Adrenal gland (tissue), 12 donors: ENCODE measurements around the gene CSK. TPM values are rescaled to one million over a fixed set of nuclear protein-coding genes. Genes with fewer than 3 reads are reported as not detected.

Experiments used
- DNase-seq, 7 donors: peaks; one replicate each; pipeline ENCODE4 v3.0.0-alpha.2; 2019 to 2020
- H3K27ac ChIP-seq, 5 donors: fragments of 200-600 bp; sonication (generic) in 4 of 5; 1 replicate in 3 of 5; 2 replicates in 2 of 5; pipeline versions ENCODE4 v1.5.1 to v1.8.0; 2016 to 2020; ENCODE audit warnings: mild to moderate bottlenecking in 1 of 5
- H3K27me3 ChIP-seq: fragments of 200-600 bp; 2 replicates; pipeline ENCODE4 v1.8.0; 2021
- H3K36me3 ChIP-seq, 2 donors: fragments of 200-600 bp; replicated peaks in 1 of 2; 1 replicate in 1 of 2; 2 replicates in 1 of 2; pipeline versions ENCODE4 v1.5.1 to v1.8.0; 2018 to 2022
- H3K4me1 ChIP-seq, 2 donors: fragments of 200-600 bp; replicated peaks in 1 of 2; 1 replicate in 1 of 2; 2 replicates in 1 of 2; pipeline versions ENCODE4 v1.5.1 to v1.8.0; 2018 to 2021
- H3K4me3 ChIP-seq, 4 donors: fragments of 200-600 bp; sonication (generic) in 3 of 4; one replicate each; pipeline ENCODE4 v1.5.1; 2016 to 2018
- H3K9me3 ChIP-seq, 3 donors: fragments of 200-600 bp; sonication (generic) in 1 of 3; replicated peaks in 1 of 3; 1 replicate in 2 of 3; 2 replicates in 1 of 3; pipeline versions ENCODE4 v1.5.1 to v1.8.0; 2016 to 2021
- CTCF ChIP-seq, 6 experiments: fragments of 450-650 bp in 4 of 6; fragments of 200-600 bp in 2 of 6; sonication (generic) in 1 of 6; IDR thresholded peaks; 1 replicate in 5 of 6; 2 replicates in 1 of 6; pipeline versions ENCODE4 v1.5.1 to v1.8.0; 2016 to 2021; ENCODE audit warnings: antibody characterized with exemption in 6 of 6, mild to moderate bottlenecking in 2 of 6, moderate library complexity in 1 of 6
- POLR2A ChIP-seq, 2 donors: fragments of 450-650 bp; IDR thresholded peaks; one replicate each; pipeline ENCODE4 v1.6.1; 2017; ENCODE audit warnings: antibody characterized with exemption in 2 of 2, mild to moderate bottlenecking in 2 of 2, moderate library complexity in 1 of 2
- WGBS, 4 donors: extraction: QIAGEN DNeasy Blood & Tissue Kit in 2 of 4; methylation state at CpG; one replicate each; pipeline versions ENCODE4 v1.1.5 to v1.1.7; 2013 to 2017; 5-methylcytosine and 5-hydroxymethylcytosine counted together
- intact Hi-C, 2 donors: fragments of 100-400 bp; cut with DNase I; formaldehyde crosslinking; loops; one replicate each; pipeline versions ENCODE4 v1.14.1 to v1.15.0; 2022 to 2023
- polyA plus RNA-seq, 3 donors: library from polyadenylated mRNA; stranded (reverse); fragments of 200-250 nt in 2 of 3; fragments of 350-450 nt in 1 of 3; fragmentation: Illumina TruSeq in 1 of 3; extraction: RNeasy Lipid Tissue Mini Kit (QIAGEN cat#74804) in 1 of 3; gene quantifications; one replicate each; pipeline ENCODE4 v1.2.3, GENCODE V29; 2013 to 2014
- total RNA-seq, 9 donors: library from RNA; depleted of rRNA in 4 of 9; stranded (reverse); fragments of >200 nt in 4 of 9; fragments of 120-200 nt in 1 of 9; fragmentation: NEBNext Ultra II Directional in 1 of 9; extraction: Animal tissue kit (Norgen Biotek cat#: 25700) in 1 of 9; gene quantifications; one replicate each; pipeline versions ENCODE4 v1.1.0 to v1.2.4, GENCODE V29; 2013 to 2023
- donor health status: healthy with polysubstance abuse.
- donor health status: Bipolar disorder and iron deficiency.
- donor health status: DM: yes; HTN: yes; CAD: no.
- donor health status: DM: no; HTN: no; CAD: no.
- donor health status: DM: no; HTN: no; CAD: no.
- donor health status: DM: yes; HTN: yes; CAD: no.

CSK gene
- total and polyA plus RNA-seq, 12 donors, result 10.9 to 59.4 (median 27.6) TPM

- 86 to 89% (median 87%) methylated on average over 9 to 16 of the region's 16 CpGs for WGBS, 4 donors
- TF ChIP-seq CTCF (IDR thresholded peaks at IDR 0.05) (no peak), POLR2A (IDR thresholded peaks at IDR 0.05) (no peak)
- Histone ChIP-seq H3K27ac (no peak overlapping the region), H3K4me1 (no peaks in the 10 kb centered on the region), H3K4me3 (no peak overlapping the region), H3K36me3 (peaks cover 0 to 42% of the 10 kb centered on the region in 2 donors), H3K27me3 (no peaks in the 10 kb centered on the region), H3K9me3 (no peaks in the 10 kb centered on the region)
- no peak for DNase-seq
- intact Hi-C loops, result no loop called here
These were observed 17.5 kb downstream of the CSK start for GRCh38 chr15:74799255-74799855.

- Histone ChIP-seq H3K27ac (no peak overlapping the region), H3K9me3 (no peaks in the 10 kb centered on the region), H3K36me3 (peaks cover 0 to 42% of the 10 kb centered on the region in 2 donors), H3K4me1 (no peaks in the 10 kb centered on the region), H3K27me3 (no peaks in the 10 kb centered on the region), H3K4me3 (no peak overlapping the region)
- DNase-seq, result peak; percentile 69 to 88 (median 79)
- intact Hi-C loops, result no loop called here
- TF ChIP-seq POLR2A (IDR thresholded peaks at IDR 0.05) (no peak), CTCF (IDR thresholded peaks at IDR 0.05) (peak; percentile 92 to 96 (median 94))
- WGBS, 4 donors, result 29 to 73% (median 49%) methylated on average over 3 to 18 of the region's 18 CpGs
These were observed 18.1 kb downstream of the CSK start for GRCh38 chr15:74799856-74800558.

GRCh38 chr15:74800559-74801094 lies 18.7 kb downstream of the CSK start:
- Histone ChIP-seq H3K4me1 (no peaks in the 10 kb centered on the region), H3K36me3 (peaks cover 0 to 42% of the 10 kb centered on the region in 2 donors), H3K4me3 (no peak overlapping the region), H3K27ac (no peak overlapping the region), H3K27me3 (no peaks in the 10 kb centered on the region), H3K9me3 (no peaks in the 10 kb centered on the region)
- 71 to 84% (median 81%) methylated on average over 7 to 20 of the region's 20 CpGs for WGBS, 4 donors
- TF ChIP-seq CTCF (IDR thresholded peaks at IDR 0.05), result no peak
- no peak for TF ChIP-seq POLR2A (IDR thresholded peaks at IDR 0.05)
- intact Hi-C loops, result no loop called here
- DNase-seq, result no peak

GRCh38 chr15:74801311-74801997 lies 19.6 kb downstream of the CSK start:
- no peak for DNase-seq
- Histone ChIP-seq H3K36me3 (peaks cover 0 to 42% of the 10 kb centered on the region in 2 donors), H3K4me1 (no peaks in the 10 kb centered on the region), H3K27ac (no peak overlapping the region), H3K4me3 (no peak overlapping the region), H3K9me3 (no peaks in the 10 kb centered on the region), H3K27me3 (no peaks in the 10 kb centered on the region)
- intact Hi-C loops, result no loop called here
- TF ChIP-seq POLR2A (IDR thresholded peaks at IDR 0.05), result no peak
- no peak for TF ChIP-seq CTCF (IDR thresholded peaks at IDR 0.05)
- WGBS, 4 donors, result 87 to 90% (median 89%) methylated on average over 7 to 18 of the region's 18 CpGs
